SK-N-MC (cell line): ENCODE results near the gene PCBP3.

Source experiments
- EZH2 ChIP-seq: fragments of 200-600 bp; sonication (generic); IDR thresholded peaks from one replicate; pipeline ENCODE4 v1.6.1; 2017; ENCODE audit warnings: antibody characterized with exemption
- POLR2AphosphoS5 ChIP-seq: IDR thresholded peaks from 2 replicates; pipeline ENCODE4 v1.6.1; 2012; ENCODE audit warnings: mild to moderate bottlenecking, low read depth, low read length, borderline replicate concordance

- TF ChIP-seq POLR2AphosphoS5, result no peak
- no peak for TF ChIP-seq EZH2
Measured at GRCh38 chr21:45932922-45933502, 289.5 kb downstream of the PCBP3 start.
